NCI-H1092 (cell line): ENCODE data around the gene TEX19.
A peak's percentile ranks its signal among the peaks of the same experiment; 100 is the strongest.

Experiments used
- DNase-seq: peaks from one replicate; lab custom pipeline; 2025; lab: John Stamatoyannopoulos, UW

TEX19 gene

GRCh38 chr17:82321947-82322466 is 37.0 kb upstream of the TEX19 start:
- DNase-seq = no peak

- DNase-seq = no peak
Observed at GRCh38 chr17:82322526-82323453, 36.3 kb upstream of the TEX19 start.

GRCh38 chr17:82323514-82324234 is 35.4 kb upstream of the TEX19 start:
- DNase-seq = no peak

- DNase-seq = no peak
Observed at GRCh38 chr17:82324566-82325285, 34.3 kb upstream of the TEX19 start.

- DNase-seq = no peak
Observed at GRCh38 chr17:82325286-82326180, 33.5 kb upstream of the TEX19 start.

GRCh38 chr17:82327289-82327688 is 31.8 kb upstream of the TEX19 start:
- DNase-seq = no peak

GRCh38 chr17:82327757-82328140 is 31.3 kb upstream of the TEX19 start:
- no peak for DNase-seq

GRCh38 chr17:82328141-82328993 is 30.7 kb upstream of the TEX19 start:
- no peak for DNase-seq

- no peak for DNase-seq
Observed at GRCh38 chr17:82328994-82329507, 30.0 kb upstream of the TEX19 start.

- DNase-seq = no peak
Observed at GRCh38 chr17:82329683-82330321, 29.2 kb upstream of the TEX19 start.

- peak; percentile 78 for DNase-seq
Observed at GRCh38 chr17:82330322-82331239, 28.5 kb upstream of the TEX19 start.

- DNase-seq = no peak
Observed at GRCh38 chr17:82331345-82331939, 27.6 kb upstream of the TEX19 start.

- DNase-seq = no peak
Observed at GRCh38 chr17:82332669-82333278, 26.3 kb upstream of the TEX19 start.

GRCh38 chr17:82333279-82334171 is 25.5 kb upstream of the TEX19 start, which contains the start of gene SECTM1:
SECTM1 (minus strand) TSS chr17:82333766; CDS start chr17:82327240, 6,526 bp downstream.
- DNase-seq = no peak

- DNase-seq = no peak
Observed at GRCh38 chr17:82334204-82334621, 24.8 kb upstream of the TEX19 start.

GRCh38 chr17:82334622-82335394 is 24.2 kb upstream of the TEX19 start:
- DNase-seq = no peak
